CD4-positive, alpha-beta T cell treated with Interleukin-10 for 1 hour (primary cell): ENCODE measurements around the gene SUSD4.
A peak's percentile ranks its signal among the peaks of the same experiment; 100 is the strongest.
"Not testable (repeated sequence)": the region's sequence is repeated elsewhere in the genome, so short reads cannot be mapped to it uniquely, and the experiment has no call there.

ENCODE experiments used
- DNase-seq: peaks from one replicate; pipeline ENCODE4 v3.0.0-alpha.2; 2020

The SUSD4 gene

GRCh38 chr1:223363856-223364684 lies at the start of gene SUSD4:
Gene SUSD4, minus strand, starts transcription at chr1:223364176. Its CDS starts 751 bp downstream, at chr1:223363425.
- peak; percentile 76 for DNase-seq

GRCh38 chr1:223413216-223413615 lies 49.2 kb upstream of the SUSD4 start:
- DNase-seq = no peak

DNA sequence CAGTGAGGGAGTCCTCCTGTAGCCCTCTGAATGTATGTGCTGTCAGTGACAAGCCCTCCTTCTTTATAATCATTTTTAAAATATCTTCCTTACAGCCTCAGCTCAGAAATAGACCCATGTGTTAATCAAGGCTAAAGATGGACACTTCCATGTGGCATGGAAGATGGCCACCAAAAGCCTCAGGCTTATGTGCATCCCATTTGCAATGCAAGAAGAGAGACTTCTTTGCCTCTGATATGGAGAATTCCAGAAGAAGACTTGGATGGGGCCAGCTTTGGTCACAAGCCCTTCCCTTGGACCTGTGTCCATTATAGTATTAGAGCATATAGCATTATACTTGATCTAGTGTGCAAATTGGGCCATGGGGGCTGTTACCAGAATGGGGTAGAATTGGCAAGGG lies 47.7 kb upstream of the SUSD4 start:
- DNase-seq = no peak

- DNase-seq = no peak
Observed at GRCh38 chr1:223411309-223411708, 47.3 kb upstream of the SUSD4 start.

GRCh38 chr1:223410036-223410435 lies 46.1 kb upstream of the SUSD4 start:
- DNase-seq = no peak

- peak; percentile 12 for DNase-seq
Observed at GRCh38 chr1:223405507-223405906, 41.5 kb upstream of the SUSD4 start.

- DNase-seq = no peak
Observed at GRCh38 chr1:223403184-223403815, 39.3 kb upstream of the SUSD4 start.

- DNase-seq = no peak
Observed at GRCh38 chr1:223402790-223403142, 38.8 kb upstream of the SUSD4 start.

DNA sequence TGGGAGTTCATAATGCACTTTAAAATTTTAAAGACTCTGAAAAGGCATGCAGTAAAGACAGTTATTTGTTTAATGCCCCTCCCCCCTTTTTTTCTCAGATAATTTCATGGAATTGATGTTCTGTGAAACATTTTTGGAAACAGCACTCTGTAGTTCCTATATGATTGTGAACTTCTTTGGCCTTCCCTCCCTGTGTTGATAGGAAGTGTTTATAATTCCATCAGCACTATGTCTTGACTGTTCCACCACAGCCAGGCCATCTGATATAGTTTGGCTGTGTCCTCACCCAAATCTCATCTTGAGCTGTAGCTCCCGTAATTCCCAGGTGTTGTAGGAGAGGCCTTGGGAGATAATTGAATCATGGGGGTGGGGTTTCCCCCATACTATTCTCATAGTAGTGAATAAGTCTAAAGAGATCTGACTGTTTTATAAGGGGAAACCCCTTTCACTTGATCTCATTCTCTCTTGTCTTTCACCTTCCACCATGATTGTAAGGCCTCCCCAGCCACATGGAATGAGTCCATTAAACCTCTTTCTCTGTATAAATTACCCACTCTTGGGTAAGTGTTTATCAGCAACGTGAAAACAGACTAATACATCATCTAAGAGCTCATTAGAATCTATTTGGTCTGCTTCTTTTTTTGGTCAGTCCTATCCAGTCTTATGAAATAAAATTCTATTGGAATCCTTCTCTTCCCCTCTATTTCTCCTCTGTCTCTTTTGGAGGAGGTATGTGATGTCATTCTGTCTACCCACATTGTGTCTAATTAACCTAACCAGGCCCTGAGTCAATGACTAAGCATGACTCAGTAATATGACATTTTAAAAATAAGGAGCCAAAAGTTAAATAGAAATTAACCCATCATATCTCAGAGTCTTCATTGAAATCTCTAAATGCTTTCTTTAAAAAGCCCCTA lies 38.2 kb upstream of the SUSD4 start:
- DNase-seq = no peak

DNA sequence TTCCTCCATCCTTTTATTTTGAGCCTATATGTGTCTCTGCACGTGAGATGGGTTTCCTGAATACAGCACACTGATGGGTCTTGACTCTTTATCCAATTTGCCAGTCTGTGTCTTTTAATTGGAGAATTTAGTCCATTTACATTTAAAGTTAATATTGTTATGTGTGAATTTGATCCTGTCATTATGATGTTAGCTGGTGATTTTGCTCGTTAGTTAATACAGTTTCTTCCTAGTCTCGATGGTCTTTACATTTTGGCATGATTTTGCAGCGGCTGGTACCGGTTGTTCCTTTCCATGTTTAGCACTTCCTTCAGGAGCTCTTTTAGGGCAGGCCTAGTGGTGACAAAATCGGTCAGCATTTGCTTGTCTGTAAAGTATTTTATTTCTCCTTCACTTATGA lies 35.4 kb upstream of the SUSD4 start:
- not testable (repeated sequence) for DNase-seq

DNA sequence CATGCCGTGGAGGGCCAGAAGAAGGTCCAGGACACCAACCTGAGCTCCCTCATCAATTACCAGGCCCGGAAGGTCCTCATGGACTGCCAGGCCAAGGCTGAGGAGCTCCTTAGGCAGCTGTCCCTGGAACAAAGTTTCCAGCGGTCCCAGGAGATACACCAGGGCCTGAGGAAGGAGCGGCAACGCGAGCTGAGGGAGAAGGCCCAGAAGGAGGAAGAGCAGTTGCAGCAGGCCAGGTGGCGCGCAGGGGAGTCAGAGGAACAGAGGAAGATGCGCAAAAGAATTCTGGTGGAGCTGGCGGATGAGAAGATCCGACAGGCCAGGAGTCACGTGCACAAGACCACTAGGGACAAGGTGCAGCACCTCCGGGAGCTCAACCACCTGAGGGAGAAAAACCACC lies 30.7 kb upstream of the SUSD4 start:
- DNase-seq = no peak

- no peak for DNase-seq
Observed at GRCh38 chr1:223394242-223394641, 30.3 kb upstream of the SUSD4 start.

DNA sequence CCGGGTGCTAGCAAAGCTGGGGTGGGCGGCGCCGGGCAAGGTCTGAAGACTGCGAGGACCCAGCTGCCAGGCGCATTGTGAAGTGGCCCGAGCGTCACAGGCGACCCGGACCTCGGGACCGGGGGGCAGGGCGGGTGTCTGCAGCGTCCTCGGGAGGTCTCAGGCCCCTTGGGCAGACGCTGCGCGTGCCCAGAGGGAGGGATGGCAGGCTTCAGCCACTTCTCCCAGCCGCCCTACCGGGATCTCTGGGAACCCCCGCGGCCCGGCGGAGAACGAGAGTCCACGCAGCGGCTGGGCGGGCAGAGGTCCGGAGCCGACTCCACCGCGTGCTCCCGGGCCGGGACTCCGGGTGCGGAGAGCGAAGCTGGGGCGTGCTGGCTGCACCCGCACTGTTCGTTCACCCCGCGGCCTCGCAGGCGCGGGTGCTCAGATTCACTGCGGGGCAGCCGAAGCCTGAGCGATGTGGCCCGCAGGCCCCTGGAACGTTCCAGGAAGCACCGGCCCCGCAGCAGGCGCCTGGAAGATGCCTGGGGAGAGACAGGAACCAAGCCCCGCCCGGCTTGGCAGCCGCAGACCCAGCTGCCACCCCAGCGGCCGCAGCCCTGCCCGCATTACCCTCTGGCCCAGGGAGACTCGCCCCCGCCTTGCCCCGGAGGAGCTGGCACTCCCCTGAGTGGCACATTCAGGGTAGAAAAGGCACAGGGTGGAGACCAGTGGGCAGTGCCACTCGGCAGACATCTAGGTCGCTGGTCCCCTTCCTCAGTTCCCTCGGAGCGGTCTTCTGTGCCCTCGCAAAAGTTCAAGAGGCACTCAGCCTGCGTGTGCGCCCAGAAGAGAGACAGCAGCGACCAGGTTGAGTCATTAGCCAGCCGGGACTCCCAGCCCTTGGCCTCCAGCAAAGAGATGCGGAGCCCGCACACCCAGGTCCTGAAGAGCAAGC lies 29.6 kb upstream of the SUSD4 start, which contains the start of gene CCDC185:
TSS of gene CCDC185 (plus strand) at position 141 of the 940 bp plus-strand sequence. CDS start at position 202, 61 bp downstream.
- no peak for DNase-seq

DNA sequence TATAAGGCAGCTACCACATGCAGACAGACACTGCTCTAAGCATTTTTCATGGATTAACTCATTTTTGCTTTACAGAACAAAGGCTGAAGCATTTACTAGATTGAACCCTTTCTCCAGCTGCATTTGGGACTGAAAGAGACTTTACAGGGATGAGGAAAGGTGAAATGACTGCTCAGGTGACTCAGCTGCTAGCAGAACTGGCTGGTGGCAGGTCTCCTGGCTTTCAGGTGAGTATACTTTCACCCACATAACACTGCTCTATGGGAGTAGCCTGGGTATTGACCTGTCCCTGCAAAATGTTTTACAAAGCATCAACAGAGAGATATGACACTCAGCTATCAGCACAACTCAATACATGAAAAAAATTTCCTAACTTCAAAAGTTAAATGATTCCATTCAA lies 26.6 kb upstream of the SUSD4 start:
- no peak for DNase-seq

DNA sequence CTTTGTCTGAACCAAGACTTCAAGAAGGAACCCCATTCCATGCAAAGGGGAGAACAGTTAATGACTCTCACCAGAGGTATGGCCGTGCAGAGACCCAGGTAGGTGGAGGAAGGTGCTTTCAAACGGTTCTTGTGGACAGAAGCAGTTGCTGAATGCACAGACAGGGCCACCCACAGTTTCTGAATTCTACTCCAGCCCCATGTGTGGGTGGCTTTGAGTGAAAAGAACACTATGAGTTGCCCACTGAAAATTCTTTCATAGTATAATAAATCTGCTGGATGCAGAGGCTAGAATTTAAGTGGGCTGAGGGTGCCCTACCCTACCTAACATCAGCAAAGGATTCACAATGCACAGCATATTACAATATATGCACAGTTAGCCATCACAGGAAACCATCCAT lies 22.0 kb upstream of the SUSD4 start:
- DNase-seq = no peak

DNA sequence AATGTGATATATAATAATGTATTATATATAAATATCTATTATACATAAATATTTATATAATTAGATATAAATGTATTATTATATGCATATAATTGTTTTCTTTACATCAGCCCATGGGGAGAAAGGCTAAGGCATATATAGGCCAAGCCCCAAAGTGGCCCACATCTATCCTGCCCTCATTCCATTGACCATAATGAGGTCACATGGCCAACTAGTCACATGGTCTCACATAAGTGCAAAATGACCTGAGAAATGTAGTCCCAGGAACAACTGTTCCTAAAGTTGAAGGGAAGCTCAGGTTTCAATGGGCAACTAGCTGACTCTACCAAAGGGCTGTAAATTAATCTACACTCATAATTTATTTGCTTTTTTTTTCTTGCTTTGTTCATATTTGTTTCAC lies 14.8 kb upstream of the SUSD4 start:
- DNase-seq = no peak

DNA sequence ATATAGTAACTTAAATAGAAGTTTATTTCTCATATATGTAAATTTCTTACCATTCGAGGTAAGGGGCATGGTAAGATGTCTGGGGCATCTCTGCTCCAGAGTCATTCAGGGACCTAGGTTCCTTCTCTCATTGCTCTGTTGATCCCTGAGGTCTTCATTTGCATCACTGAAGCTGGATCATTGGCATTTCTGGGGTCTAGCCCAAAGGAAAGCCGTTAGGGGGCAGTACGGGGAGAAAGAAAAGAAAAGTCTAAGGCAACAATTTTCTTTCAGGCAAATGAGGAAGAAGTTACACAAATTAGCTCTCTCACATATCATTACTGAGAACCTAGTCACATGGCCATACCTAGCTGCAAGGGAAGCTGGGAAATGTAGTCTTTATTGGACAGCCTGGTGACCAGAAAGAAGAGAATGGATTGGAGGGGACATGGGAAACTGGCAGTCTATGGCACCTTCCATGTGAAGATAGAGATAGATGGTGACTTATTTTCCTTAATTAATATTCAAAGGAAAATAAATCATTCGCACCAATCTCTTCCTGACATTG lies 10.2 kb upstream of the SUSD4 start:
- no peak for DNase-seq

- no peak for DNase-seq
Observed at GRCh38 chr1:223364685-223365382, 858 bp upstream of the SUSD4 start.

- DNase-seq = peak; percentile 8
Observed at GRCh38 chr1:223363057-223363855, 720 bp downstream of the SUSD4 start.

DNA sequence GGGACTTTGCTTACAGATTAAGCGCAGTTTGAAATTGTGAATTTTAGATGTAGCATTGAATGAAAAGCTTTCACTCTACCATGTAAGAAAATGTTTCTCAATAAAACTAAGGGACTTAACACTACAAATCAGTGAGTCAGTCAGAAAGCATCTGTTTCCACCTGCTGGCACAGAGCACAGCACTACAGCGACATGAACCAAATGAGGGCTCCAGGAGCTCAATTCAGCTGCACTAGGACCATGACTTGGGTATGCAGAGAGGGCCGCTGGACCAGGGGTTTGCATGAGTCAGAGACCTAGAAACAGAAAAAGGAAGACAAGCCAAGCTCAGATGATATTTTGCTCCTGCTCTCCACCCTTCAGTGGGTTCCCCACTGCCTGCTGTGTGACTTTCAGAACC lies 5.2 kb downstream of the SUSD4 start:
- no peak for DNase-seq
